GM19455 (cell line): ENCODE data around the gene NPBWR2.
"Not testable (repeated sequence)": the region's sequence is repeated elsewhere in the genome, so short reads cannot be mapped to it uniquely, and the experiment has no call there.

Experiments used
- ATAC-seq: cut with Tn5 transposase; IDR thresholded peaks from one replicate; pipeline ENCODE4 v1.9.1; 2021; ENCODE audit not compliant: unreplicated experiment

The NPBWR2 gene

DNA sequence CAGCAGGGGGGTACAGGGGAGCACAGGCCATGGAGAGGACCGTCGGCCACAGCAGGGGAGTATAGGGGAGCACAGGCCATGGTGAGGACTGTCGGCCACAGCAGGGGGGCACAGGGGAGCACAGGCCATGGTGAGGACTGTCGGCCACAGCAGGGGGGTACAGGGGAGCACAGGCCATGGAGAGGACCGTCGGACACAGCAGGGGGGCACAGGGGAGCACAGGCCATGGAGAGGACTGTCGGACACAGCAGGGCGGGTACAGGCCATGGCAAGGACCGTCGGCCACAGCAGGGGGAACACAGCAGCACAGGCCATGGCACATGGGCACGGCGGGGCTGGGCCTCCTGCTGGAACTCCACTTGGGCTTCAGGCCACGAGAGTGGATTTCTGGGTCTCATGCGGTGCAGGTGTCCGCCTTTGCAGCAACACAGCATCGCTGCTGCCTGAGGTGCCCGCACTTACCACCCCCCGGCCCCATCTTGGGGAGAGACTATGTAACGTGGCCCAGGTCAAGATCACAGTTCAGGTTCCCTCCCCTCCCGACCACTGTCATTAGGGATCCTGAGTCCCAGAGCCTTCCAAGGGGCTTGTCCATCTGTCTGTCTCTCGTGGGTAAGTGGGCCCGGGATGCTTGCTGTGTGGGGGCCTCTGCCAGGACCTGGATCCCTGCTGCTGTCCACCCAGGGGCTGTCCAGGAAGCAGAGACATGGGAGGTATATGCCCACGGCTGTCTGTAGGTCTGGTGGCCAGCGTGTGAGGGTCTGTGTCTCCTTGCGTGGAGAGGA is 2.5 kb downstream of the NPBWR2 start:
- no peak for ATAC-seq

- no peak for ATAC-seq
Observed at GRCh38 chr20:64103871-64104666, 3.3 kb downstream of the NPBWR2 start.

GRCh38 chr20:64102647-64103354 is 4.6 kb downstream of the NPBWR2 start:
- ATAC-seq, result no peak

DNA sequence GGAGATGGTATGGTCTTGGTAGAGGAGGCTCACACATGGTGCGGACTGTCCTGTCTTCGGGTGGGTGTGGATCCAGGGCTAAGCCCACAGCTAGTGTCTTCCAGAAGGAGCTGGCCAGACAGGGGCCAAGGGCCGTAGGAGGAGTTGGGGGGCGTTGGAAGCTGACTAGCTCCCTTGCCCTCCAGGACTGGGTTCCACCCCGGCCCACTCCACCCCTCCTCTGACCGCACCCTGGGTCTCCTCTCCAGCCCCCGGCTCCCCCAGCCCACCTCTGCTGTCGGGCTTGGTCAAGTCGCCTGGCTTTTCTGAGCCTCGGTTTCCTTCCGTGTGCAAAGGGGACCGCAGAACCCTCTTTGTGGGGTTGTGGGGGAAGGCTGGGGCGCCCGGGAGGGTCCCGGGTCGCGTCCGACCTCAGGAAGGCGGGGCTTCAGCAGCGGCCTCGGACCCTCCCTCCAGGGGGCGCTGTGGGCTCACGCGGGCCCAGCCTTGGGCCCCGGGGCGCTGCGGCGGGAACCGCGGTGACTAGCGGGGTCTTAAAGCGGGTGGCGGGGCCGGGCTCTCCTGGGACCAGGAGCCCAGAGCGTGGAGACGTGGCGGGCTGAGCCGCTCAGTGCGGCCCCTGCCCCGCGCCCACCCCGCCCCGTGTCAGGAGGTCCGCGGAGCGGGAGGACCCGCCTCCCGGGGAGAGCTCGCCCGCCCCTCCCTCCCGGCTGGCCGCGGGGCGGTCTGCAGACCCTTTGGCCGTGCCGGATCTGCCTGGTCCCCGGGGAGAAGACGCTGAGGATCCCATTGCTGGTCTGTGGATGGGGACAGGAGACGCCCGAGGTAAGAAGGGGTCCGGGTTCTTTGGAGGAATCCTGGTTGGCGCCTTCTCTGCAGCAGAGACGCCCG is 5.4 kb downstream of the NPBWR2 start:
- ATAC-seq, result no peak

- no peak for ATAC-seq
Observed at GRCh38 chr20:64100946-64101688, 6.2 kb downstream of the NPBWR2 start.

GRCh38 chr20:64100566-64100888 is 6.8 kb downstream of the NPBWR2 start:
- ATAC-seq, result no peak

- no peak for ATAC-seq
Observed at GRCh38 chr20:64099880-64100565, 7.3 kb downstream of the NPBWR2 start.

- no peak for ATAC-seq
Observed at GRCh38 chr20:64099086-64099786, 8.1 kb downstream of the NPBWR2 start.

GRCh38 chr20:64098471-64099013 is 8.8 kb downstream of the NPBWR2 start:
- no peak for ATAC-seq

DNA sequence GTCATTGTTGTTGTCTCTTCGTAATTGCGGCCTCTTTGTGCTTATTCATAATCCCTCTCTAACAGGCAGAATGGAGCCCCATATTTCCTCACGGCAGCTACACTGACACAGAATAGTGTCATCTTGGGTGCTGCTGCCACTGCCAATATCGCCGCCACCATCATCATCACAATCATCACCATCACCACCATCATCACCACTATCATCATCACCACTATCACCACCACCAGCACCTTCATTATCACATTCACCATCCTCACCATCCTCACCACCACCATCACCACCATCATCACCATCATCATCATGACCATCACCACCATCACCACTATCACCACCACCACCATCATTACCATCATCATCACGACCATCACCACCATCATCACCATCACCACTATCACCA is 10.8 kb downstream of the NPBWR2 start:
- ATAC-seq, result no peak

GRCh38 chr20:64095927-64096326 is 11.4 kb downstream of the NPBWR2 start:
- ATAC-seq, result no peak

GRCh38 chr20:64095455-64095854 is 11.9 kb downstream of the NPBWR2 start:
- ATAC-seq, result no peak

DNA sequence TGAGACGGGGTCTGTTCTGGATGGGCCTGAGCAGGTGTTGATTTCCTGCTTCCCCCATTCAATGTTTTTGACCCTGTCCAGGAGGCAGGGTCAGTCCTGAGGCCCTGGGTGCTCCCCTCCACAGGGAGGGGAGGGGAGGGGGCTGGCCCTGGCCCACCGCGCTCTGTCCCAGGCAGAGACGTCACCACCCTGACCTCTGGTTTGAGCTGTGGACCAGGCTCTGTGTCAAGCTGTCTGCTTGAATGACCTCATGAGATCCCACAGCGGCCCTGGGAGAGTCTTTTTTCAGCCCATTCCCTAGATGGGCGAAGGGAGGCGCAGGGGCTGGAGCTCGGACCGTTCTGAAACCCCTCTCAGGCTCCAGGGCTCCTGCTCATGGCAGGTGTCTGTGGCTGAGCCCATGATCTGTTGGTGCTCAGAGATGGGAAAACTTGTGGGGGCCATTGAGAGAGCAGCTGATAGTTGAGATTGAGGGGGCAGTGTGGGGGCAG is 14.3 kb downstream of the NPBWR2 start:
- no peak for ATAC-seq

GRCh38 chr20:64092258-64093012 is 14.9 kb downstream of the NPBWR2 start:
- ATAC-seq, result no peak

DNA sequence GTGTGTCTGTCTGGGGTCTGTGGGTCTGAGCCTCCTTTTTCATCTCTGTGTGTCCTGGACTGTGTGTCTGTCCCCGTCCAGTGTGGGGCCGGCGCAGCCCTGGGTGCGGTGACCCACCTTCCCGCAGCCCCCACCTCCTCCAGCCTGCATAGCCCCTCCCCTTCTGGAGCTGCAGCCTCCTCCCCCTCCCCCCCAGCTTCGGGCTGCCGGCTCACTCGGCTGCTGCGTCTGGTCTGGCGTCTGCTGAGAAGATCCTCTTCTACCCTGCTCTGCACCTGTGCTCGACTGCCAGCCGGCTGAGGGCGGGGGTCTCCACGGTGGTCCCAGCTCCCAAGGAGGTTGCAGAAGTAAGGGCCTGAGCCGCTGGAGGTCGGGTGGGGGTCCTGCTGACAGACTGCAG is 15.6 kb downstream of the NPBWR2 start:
- ATAC-seq, result no peak

DNA sequence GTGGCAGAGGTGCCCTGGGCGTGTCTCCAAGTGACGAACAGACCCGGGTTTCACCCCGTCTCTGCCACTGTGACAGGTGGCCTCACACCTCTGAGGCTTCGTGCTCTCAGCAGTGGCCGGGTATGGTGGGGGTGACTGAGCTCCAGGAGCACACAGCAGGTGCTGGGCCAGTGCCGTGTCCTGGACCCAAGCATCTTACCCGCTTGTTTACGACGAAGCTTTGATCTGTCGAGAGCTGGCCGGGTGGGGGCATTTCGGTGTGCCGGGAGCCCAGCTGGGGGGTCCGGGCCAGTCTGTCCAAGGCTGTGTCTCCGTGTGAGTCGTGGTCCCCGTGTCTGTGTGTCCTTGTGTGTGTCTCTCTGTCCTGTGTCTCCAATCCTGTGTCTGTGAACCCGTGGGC is 16.0 kb downstream of the NPBWR2 start:
- no peak for ATAC-seq

GRCh38 chr20:64090165-64090564 is 17.2 kb downstream of the NPBWR2 start:
- ATAC-seq, result no peak

DNA sequence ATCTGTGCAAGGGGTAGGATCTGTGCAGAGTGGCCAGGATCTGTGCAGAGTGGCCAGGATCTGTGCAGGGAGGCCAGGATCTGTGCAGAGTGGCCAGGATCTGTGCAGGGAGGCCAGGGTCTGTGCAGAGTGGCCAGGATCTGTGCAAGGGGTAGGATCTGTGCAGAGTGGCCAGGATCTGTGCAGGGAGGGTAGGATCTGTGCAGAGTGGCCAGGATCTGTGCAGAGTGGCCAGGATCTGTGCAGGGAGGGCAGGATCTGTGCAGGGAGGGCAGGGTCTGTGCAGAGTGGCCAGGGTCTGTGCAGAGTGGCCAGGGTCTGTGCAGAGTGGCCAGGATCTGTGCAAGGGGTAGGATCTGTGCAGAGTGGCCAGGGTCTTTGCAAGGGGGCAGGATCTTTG is 18.8 kb downstream of the NPBWR2 start:
- not testable (repeated sequence) for ATAC-seq
